Measurements from ENCODE around the gene CLEC11A.

Gene CLEC11A, protein sequence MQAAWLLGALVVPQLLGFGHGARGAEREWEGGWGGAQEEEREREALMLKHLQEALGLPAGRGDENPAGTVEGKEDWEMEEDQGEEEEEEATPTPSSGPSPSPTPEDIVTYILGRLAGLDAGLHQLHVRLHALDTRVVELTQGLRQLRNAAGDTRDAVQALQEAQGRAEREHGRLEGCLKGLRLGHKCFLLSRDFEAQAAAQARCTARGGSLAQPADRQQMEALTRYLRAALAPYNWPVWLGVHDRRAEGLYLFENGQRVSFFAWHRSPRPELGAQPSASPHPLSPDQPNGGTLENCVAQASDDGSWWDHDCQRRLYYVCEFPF
- 0.32 to 0.96 (median 0.60) reads per million in 3 experiments for total RNA-seq

DNA sequence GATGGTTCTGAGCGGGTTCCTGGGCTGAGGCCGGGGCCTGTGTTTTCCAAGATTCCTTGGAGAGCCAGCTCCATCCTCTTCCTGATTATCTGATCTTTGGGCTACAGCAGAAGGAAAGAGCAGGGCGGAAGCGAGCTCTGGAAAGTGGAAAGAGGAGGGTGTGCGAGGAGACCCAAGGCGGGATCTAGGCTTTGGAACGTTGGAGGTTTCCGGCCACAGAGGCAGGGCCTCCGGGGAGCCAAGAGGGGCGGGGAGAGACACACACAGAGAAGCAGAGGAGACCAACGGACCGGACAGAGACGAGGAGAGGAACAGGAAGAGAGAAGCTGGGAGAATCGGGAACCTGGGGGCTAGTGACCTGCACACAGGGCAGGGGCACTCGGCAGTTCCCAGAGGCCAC, at the start of gene CLEC11A:
CLEC11A (plus strand) TSS at position 296 of the 400 bp plus-strand sequence. CDS start 162 bp downstream, outside the sequence.
- DNase-seq, result no peak

DNA sequence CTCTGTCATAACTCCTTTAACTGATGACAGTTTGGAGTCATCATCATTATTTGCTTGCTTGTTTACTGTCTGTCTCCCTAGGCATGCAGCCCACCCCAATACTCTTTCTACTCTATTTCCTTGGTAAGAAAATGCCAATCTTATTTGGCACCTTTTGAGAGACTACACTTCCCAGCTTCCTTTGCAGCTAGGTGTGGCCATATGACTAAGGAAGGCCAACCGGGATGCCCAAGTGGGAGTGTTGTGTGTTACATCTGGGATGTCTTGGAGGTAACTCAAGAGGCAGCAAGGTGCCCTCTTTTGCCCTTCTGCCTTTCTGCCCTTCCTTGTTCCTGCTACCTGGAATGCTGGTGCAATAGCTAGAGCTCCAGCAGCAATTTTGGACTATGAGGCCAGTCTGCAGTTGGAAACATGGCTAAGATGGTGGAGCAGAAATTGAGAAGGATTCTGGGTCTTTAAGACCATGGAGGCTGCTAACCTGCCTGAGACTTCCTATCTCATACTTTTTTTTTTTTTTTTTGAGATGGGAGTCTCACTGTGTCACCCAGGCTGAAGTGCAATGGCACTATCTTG, 46.5 kb upstream of the CLEC11A start:
- no peak for DNase-seq

GRCh38 chr19:50677636-50678035, 45.5 kb upstream of the CLEC11A start:
- no peak for DNase-seq

DNA sequence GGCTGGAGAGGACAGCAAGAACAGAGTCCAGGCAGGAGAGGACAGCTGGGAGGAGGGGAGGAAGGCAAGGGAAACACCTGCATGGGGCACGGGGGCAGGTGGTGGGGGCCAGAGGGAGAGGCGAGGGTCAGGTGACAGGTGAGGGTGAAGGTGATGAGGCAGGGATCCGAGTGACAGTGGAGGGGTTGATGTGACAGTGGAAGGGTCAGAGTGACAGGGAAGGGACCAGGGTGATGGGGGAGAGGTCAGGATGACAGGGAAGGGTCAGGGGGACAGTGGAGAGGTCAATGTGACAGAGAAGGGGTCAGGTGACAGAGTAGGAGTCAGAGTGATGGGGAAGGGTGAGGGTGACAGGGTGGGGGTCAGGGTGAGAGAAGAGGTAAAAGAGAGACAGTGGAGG, 44.8 kb upstream of the CLEC11A start:
- DNase-seq, result no peak

DNA sequence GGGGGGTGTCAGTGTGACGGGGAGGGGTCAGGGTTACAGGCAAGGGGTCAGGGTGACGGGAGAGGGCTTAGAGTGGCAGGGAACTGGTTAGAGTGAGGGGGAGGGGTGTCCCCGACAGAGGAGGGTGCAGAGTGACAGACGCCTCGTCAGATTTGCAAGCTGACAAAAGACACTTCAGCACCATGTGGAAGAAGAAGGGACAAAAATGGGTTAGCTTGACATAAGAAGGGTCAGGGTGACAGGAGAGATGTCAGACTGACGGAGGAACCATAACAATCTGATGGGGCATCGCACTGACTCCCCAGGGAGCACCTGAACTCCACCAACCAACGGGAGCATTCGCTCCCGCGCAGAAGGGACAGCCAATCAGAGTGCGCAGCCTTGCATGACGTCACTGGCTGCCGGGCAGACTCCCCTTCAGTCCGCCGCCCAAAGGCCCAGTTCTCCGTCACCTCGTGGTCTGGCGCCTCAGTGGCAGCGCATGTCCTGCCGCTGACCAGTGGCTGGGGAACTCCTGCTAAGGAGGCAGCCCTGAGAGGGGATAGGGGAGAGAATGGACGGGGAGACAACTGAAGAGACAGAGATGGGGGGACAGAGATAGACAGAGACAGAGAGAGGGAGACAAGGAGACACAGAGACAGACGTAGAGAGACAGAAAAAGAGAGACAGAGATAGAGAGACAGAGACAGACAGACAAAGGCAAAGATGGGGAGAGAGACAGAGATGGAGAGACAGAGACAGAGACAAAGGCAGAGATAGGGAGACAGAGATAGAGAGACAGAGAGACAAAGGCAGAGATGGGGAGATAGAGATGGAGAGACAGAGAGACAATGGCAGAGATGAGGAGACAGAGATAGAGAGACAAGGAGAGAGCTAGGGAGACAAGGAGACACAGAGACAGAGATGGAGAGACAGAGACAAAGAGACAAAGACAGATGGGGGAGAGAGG, 43.7 kb upstream of the CLEC11A start:
- DNase-seq, result peak; percentile 60

GRCh38 chr19:50686310-50687032, 36.7 kb upstream of the CLEC11A start:
- no peak for DNase-seq

DNA sequence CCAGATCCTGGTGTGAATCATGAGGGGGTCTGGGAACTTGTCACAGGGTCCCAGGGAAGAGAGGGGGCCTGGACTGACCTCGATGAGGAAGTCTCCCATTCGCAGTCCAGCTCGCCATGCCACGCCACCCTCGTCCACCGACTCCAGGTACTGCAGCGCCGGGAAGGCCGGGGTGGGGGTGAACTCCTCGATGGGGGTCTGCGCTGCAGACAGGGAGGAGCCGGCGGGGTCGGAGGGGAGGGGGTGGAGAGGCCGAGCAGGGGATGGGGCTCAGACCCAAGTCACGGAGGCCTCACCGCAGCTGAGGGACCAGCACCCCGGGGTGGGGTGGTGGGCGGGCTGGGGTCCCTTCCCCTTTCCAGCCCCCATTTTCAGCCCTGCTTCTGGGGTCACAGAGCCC, 34.4 kb upstream of the CLEC11A start:
- no peak for DNase-seq

GRCh38 chr19:50690439-50690838, 32.7 kb upstream of the CLEC11A start:
- no peak for DNase-seq

DNA sequence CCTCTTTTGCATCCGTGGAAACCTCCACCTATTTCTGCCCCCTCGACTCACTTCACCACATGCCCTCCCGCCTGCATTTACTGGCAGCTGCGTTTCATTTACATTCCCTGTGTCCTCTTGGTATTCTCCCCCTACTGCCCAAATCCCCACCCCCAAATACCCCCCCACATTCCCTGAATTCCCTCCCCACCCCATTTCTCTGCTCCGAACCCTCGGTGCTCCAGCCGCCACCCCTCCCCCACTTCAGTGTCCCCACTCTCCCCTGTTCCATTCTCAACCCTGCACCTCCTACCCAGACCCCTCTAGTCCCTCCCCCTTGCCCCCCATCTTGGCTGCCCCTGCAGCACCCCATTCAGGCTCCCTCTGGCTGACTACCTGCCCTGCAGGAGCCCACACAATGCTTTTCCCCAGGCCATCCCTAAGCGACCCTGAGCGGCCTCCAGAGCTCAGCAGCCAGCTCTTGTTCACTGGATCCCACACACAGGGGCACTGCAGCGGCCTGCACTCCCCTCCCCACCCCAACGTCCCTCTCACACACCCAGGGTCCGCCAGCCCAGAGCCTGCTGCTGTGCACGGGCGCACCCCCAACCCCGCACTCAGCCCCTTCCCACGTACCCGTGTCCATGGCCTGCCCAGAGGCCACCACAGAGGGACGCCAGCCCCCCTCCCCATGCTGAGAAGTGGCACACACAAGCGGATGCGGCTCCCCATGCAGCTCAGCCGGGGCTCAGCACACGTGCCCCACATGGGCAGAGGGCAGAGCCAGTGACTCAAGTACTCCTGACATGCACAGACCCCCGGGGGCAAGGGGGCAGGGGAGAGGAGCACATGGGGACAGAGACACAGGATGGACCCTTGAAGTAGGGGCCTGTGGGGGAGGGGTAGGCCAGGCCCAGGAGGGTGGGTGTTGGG, 29.8 kb upstream of the CLEC11A start:
- DNase-seq, result no peak

DNA sequence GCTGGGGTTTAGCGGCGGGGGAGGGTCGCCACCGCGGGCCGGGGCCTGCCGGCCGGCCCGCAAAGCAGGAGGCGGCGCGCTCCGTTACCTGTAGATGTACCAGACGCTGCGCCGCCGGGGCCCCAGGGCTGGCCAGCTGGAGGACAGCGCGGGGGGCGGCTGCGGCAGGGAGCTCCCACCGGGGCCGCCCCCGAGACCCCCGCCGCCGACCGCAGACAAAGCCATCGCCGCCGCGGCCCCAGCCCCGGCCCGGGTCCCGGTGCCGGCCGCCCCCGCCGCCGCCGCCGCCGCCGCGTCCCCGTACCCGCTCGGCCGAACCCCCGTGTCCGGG, 28.4 kb upstream of the CLEC11A start:
- no peak for DNase-seq

DNA sequence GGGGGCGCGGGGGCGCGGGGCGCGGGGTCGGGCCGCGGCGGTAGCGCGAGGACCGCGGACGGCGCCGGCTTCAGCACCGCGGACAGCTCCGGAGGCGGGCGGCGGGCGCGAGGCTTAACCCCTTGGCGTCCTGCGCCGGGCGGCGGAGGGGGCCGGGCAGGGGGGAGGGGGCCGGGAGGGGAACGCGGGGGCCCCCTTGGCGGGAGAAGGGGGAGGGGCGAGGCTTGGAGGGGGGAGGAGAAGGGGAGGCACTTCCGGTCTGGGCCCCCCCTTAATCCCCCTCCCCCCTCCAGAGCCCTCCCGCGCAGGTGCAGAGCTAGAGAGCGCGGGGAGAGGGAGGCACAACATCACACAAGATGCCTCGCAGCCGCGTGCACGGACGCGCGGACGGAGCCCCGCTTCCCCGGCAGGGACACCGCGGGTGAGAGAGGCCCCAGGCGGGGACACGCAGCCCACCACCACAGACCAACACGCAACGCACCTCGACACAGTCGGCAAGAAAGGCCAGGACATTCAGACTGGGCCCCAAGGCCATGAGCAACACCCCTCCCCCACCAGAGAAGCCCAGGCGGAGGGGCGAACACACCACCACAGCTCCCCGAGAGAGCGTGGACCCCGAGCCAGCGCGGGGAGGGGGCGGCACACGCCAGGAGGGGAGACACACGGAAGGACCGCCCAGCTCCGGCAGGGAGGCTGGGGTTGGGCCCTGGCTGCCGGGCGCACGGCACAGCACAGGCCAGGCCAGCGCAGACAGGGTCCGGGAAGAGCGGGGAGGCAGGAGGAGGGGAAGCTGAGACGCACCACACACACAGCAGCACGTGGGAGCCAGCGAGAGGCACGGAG, 27.7 kb upstream of the CLEC11A start:
- no peak for DNase-seq

DNA sequence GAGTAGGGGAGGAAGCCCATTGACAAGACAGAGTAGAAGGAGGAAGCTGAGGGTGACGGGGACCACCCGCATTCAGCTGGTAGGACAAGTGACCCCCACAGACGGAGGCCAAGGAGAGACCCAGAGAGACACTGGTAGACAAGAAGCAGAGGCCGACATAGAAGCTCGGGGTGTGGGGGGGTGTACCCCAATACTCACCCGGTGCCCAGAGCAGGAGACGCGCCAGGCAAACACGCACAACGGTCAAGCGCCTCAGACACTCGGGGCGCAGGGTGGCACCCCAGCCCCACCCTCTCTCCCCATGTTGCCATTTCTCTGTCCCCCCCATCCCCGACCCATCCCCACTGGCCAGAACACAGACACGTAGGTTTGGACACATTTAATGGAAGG, 27.1 kb upstream of the CLEC11A start:
- no peak for DNase-seq

DNA sequence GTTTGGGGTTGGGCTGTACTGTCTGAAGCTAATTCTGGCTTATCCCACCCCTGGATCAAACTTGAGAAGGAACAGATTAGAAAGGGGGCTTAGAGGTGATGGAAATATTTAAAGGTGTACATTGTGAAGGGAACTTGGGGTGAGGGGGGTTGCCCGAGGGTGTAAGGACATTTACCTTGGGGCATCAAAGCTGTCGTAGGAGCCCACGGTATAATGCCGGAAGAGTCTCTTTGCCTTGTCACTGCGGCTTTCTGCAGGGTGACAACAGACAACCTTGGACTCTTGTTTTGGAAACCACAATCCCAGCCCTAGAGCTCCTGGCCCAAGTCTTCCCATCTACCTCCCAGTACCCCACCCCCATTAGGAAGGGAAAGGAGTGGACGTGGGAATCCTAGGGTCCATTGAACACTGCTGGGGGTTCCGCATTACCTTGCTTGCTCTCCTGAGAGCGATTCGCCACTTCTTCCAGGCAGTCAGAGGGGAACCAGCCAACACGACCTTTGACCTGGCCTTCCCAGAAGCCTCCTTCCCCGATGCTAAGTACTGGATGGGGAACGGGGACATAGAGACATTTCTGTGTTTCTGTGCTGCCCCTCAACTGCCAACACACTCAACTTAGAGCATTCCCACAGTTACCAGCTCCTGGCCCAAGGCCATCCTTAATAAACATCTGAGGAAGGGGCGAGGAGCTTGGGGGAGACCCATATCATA, 25.6 kb upstream of the CLEC11A start:
- DNase-seq, result no peak

- DNase-seq, result no peak
These were observed 21.7 kb upstream of the CLEC11A start for GRCh38 chr19:50701367-50701985.

GRCh38 chr19:50702158-50702870, 20.9 kb upstream of the CLEC11A start:
- no peak for DNase-seq

DNA sequence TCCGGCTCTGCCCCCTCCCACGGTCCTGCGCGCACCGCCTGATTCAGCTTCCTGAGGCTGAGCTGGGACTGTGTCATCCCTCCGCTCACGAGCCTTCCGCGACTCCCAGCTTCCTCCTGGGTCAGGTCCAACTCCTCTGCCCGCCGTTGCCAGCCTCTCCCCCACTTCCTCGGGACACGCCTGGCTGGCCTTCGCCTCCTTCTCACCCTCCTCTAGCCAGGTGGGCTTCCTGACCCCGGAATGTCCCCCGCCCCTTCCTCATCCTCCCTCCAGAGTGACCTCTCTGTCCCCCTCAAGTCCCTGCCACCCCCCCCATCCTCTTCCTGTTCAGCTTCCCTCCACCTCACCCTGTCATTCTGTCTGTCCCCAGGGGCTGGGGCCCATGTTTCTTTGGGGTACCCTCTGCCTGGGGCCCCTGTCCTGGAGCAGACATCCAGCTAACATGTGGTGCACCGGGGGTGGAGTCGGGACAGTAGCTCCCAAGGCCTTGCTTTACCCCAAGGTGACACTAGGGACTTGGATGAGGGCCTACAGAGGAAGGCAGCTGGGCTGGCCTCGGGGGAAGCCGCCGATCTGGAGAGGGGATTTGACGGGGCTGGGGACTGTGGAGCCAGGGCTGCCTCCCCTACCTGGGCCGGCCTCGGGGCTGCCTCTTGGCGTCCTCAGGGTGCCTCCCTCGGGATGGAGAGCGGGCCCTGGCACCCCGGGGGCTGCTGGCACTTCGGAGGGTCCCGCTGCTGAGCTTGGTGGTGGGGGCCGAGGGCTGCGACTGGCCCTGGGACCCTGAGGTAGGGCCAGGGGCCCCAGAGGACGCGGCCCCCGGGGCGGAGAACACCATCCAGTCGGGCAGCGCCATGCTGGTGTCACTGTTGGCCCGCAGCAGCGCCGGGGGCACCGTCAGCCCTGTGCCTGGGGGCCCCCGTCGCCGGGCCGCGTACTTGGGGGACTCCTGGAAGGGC, 20.0 kb upstream of the CLEC11A start:
- DNase-seq, result no peak

GRCh38 chr19:50703915-50704796, 19.0 kb upstream of the CLEC11A start:
- no peak for DNase-seq

Data from central memory CD4-positive, alpha-beta T cell (primary cell).